ENCODE measurements around the gene SLC35F1.

GRCh38 chr6:118240878-118241528, 333.9 kb downstream of the SLC35F1 start:
- TF ChIP-seq CTCF (conservative IDR thresholded peaks at IDR 0.05): no peak
- TF ChIP-seq EZH2 (IDR thresholded peaks at IDR 0.05; ENCODE audit: low read depth): no peak

Measured in PC-9 (cell line).